ENCODE data around the gene RASA4B. TPM values are rescaled to one million over a fixed set of nuclear protein-coding genes. Genes with fewer than 3 reads are reported as not detected.

The RASA4B gene
- total RNA-seq, 2 donors from 2014 or later = 13.2 to 30.0 TPM

DNA sequence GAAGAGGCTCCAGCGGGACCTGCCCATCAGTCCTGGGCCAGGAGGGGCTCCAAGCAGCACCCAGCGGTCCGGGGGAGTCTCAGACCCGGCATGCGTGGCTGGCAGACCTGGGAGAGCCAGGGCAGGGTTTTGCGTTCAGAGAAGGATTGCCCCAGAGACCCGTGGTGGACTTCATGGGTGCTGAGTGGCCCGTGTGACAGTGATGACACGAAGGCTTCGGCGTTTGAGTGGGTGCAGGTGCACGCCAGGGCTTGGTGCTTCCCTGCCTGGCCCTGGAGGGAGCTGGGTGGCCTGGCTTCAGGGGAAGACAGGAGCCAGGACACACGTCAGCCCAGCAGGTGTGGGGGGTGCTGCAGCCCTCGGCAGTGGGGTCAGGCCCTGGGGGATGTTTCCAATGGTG is 70.3 kb downstream of the RASA4B start:
- no peak for DNase-seq
- H3K4me1 ChIP-seq = no peaks in the 10 kb centered on the region
- no peaks in the 10 kb centered on the region for H3K36me3 ChIP-seq
- TF ChIP-seq, protein P1, sequence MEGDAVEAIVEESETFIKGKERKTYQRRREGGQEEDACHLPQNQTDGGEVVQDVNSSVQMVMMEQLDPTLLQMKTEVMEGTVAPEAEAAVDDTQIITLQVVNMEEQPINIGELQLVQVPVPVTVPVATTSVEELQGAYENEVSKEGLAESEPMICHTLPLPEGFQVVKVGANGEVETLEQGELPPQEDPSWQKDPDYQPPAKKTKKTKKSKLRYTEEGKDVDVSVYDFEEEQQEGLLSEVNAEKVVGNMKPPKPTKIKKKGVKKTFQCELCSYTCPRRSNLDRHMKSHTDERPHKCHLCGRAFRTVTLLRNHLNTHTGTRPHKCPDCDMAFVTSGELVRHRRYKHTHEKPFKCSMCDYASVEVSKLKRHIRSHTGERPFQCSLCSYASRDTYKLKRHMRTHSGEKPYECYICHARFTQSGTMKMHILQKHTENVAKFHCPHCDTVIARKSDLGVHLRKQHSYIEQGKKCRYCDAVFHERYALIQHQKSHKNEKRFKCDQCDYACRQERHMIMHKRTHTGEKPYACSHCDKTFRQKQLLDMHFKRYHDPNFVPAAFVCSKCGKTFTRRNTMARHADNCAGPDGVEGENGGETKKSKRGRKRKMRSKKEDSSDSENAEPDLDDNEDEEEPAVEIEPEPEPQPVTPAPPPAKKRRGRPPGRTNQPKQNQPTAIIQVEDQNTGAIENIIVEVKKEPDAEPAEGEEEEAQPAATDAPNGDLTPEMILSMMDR (IDR thresholded peaks at IDR 0.05) = no peak
- no peak overlapping the region for H3K27ac ChIP-seq
- H3K27me3 ChIP-seq = no peaks in the 10 kb centered on the region
- H3K9me3 ChIP-seq = no peaks in the 10 kb centered on the region
- intact Hi-C loops (cut with DNase I) = no loop called here
- H3K9ac ChIP-seq (ENCODE audit: low read depth in 2 of 2, low read length in 2 of 2) = no peak overlapping the region
- H3K4me3 ChIP-seq = no peak overlapping the region

DNA sequence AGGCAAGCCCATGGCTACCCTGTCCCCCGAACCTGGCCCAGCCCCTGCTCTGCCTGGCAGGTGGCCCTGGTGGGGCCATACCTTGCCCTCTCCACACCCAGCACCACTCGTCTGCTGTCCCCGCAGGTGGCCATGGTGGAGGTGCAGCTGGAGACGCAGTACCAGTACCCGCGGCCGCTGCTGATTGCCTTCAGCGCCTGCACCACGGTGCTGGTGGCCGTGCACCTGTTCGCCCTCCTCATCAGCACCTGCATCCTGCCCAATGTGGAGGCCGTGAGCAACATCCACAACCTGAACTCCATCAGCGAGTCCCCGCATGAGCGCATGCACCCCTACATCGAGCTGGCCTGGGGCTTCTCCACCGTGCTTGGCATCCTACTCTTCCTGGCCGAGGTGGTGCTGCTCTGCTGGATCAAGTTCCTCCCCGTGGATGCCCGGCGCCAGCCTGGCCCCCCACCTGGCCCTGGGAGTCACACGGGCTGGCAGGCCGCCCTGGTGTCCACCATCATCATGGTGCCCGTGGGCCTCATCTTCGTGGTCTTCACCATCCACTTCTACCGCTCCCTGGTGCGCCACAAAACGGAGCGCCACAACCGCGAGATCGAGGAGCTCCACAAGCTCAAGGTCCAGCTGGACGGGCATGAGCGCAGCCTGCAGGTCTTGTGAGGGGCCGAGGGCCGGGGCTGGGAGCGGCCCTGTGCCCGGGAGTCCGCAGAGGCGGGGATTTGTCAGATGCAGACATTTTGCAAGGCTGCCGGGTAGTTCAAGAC is 71.0 kb downstream of the RASA4B start:
- H3K9me3 ChIP-seq = no peaks in the 10 kb centered on the region
- H3K9ac ChIP-seq (ENCODE audit: low read depth in 2 of 2, low read length in 2 of 2) = no peak overlapping the region
- H3K4me3 ChIP-seq = no peak overlapping the region
- TF ChIP-seq, protein P1 (IDR thresholded peaks at IDR 0.05) = no peak
- H3K27me3 ChIP-seq = no peaks in the 10 kb centered on the region
- DNase-seq = no peak
- H3K36me3 ChIP-seq = no peaks in the 10 kb centered on the region
- H3K4me1 ChIP-seq = no peaks in the 10 kb centered on the region
- intact Hi-C loops (cut with DNase I) = no loop called here
- no peak overlapping the region for H3K27ac ChIP-seq

- TF ChIP-seq, protein P1 (IDR thresholded peaks at IDR 0.05) = no peak
- H3K36me3 ChIP-seq = no peaks in the 10 kb centered on the region
- H3K4me1 ChIP-seq = no peaks in the 10 kb centered on the region
- H3K4me3 ChIP-seq = no peak overlapping the region
- H3K27ac ChIP-seq = no peak overlapping the region
- H3K9me3 ChIP-seq = no peaks in the 10 kb centered on the region
- H3K27me3 ChIP-seq = no peaks in the 10 kb centered on the region
- no peak for DNase-seq
- intact Hi-C loops (cut with DNase I) = no loop called here
- H3K9ac ChIP-seq (ENCODE audit: low read depth in 2 of 2, low read length in 2 of 2) = no peak overlapping the region
Observed at GRCh38 chr7:102445674-102446071, 71.9 kb downstream of the RASA4B start.

DNA sequence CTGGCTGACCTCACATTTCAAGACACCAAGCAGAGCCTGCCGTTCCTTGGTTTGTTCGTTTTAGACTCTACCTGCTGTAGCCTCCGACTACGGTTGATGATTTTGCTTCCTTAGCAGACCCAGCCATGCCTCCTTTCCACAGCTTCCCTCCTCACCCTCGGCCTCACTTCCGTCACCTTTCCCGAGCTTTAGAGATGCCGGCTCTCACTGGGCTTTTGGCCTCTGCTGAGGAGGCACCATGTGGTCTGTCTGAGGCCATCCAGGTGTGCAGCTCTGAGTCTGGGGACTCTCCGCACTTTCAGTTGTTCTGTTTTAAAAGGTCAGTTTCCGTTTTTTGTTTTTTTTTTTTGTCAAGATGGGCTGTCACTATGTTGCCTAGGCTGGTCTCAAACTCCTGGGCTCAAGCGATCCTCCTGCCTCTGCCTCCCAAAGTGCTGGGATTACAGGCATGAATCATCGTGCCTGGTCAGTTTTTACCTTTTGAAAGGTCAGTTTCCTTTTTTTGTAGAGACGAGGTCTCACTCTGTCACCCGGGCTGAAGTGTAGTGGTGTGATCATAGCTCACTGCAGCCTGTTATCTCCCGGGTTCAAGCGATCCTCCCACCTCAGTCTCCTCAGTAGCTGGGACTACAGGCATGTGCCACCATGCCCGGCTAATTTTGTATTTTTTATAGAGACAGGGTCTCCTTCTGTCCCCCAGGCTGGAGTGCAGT is 72.5 kb downstream of the RASA4B start:
- DNase-seq = no peak
- no peak overlapping the region for H3K9ac ChIP-seq (ENCODE audit: low read depth in 2 of 2, low read length in 2 of 2)
- intact Hi-C loops (cut with DNase I) = no loop called here
- TF ChIP-seq, protein P1 (IDR thresholded peaks at IDR 0.05) = no peak
- H3K27me3 ChIP-seq = no peaks in the 10 kb centered on the region
- no peak overlapping the region for H3K27ac ChIP-seq
- H3K36me3 ChIP-seq = no peaks in the 10 kb centered on the region
- no peak overlapping the region for H3K4me3 ChIP-seq
- H3K4me1 ChIP-seq = no peaks in the 10 kb centered on the region
- H3K9me3 ChIP-seq = no peaks in the 10 kb centered on the region

DNA sequence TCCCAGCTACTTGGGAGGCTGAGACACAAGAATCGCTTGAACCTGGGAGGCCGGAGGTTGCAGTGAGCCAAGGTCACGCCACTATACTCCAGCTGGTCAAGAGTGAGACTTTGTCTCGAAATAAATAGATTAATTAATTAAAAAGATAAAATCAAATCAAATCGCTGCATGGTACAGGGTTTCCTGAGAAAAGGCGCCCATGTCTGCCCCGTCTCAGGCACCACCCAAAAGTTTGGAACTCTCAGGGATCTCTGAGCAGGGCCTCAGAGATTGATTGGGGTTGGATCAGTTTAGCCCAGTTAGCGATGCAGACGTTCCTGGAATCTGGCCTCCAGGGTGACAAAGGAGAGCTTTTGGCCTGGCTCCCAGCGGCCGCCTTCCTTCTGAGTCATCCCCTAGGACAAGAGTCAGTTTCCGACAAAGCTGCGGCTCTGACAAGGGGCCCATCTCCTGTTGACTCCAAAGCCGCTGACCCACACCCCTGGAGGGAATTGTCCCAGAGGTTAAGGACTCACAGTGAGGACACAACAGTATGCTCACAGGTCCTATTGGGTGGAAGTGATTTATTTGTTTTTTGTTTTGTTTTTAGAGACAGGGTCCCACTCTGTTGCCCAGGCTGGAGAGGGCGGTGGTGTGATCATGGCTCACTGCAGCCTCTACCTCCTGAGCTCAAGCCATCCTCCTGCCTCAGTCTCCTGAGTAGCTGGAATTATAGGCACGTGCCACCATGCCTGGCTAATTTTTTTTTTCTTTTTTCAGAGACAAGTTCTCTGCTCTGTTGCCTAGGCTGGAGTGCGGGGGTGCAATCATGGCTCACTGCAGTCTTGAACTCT is 77.4 kb downstream of the RASA4B start:
- Histone ChIP-seq H3K27me3 (no peaks in the 10 kb centered on the region), H3K4me3 (no peak overlapping the region), H3K9me3 (no peaks in the 10 kb centered on the region), H3K36me3 (no peaks in the 10 kb centered on the region), H3K9ac (ENCODE audit: low read depth in 2 of 2, low read length in 2 of 2) (no peak overlapping the region), H3K4me1 (no peaks in the 10 kb centered on the region), H3K27ac (no peak overlapping the region)
- no peak for DNase-seq
- TF ChIP-seq, protein P1 (IDR thresholded peaks at IDR 0.05) = no peak
- intact Hi-C loops (cut with DNase I) = no loop called here
